Measurements from ENCODE around the gene ACTL7A.

ACTL7A gene

DNA sequence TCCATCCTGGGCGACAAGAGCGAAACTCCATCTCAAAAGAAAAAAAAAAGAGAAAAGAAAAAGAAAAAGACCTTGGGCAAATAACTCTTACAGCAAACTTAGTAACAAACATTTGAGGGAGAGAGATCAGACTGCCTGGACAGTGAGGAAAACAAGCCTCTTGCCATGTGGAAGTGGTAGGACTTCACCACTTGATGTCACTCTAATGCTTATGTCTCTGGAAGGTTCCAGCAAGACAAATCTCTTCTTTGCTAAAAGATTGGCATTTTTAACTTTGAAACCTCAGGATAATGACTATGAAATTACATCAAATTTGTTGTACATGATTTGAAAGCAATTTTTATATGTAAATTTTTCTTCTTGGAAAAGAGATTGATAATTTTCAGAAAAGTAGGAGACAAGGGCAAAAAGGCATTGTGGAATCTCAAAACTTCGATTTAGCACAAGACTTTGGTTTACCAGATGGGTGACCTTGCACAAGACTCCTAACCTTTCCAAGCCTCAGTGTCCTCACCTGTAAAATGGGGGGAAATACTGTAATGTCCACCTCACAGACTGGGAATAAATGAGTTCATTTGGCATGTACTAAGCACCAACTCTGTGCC, 11.7 kb upstream of the ACTL7A start:
- DNase-seq = peak; percentile 5

DNA sequence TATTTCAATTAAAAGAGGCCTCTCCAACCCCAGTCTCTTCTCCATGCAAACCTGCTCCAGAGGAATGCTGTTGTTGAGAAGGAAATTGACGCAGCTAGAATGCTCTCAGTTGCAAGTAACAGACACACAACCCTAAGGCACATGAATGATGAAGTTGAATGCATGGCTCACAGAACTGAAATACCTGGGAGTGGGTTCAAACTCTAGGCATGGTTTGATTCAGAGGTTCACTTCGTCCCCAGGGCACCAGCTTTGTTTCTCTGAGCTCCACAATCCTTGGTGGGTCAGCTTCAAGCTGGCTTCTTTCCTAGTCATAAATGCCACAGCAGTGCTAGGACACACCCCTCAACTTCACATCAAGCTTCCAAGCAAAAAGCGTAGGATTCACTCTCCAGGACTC, 10.9 kb upstream of the ACTL7A start:
- no peak for DNase-seq

DNA sequence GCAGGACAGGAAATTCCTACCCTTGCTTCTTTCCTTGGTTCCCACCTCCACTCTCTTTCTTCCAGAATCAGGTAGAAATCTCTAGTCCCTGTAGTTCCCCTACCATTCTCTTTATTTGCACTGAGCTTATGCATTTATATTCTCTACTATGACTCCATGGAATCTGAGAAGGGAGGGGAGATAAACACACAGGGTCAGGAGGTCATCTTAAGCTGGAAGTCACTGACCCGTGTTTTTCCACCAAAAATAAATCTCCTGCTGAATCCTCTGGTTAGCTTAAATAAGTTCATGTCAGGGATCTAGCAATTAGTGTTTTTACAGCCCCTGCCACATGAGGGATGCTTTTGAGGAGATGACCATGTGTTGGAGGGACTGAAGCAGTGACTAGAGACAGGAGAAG, 10.0 kb upstream of the ACTL7A start:
- DNase-seq = no peak

DNA sequence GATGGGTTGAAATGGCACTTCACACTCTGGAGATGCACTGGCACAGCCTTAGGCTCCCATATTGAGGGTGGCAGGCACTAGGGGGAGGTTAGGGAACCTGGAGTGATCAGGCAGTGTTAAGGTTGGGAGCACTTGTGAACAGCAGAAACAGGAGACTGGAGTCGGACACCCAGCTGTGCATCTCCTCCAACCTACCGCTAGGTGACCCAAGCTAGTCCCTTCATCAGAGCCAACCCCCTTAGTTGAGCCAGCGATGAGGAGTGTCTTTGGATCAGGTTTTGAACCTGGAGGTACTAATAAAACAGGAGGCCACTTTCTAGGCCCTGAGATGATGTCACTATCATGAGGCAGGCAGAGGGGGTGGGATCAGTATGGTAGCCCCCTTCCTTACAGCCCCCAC, 8.0 kb upstream of the ACTL7A start:
- DNase-seq = no peak

DNA sequence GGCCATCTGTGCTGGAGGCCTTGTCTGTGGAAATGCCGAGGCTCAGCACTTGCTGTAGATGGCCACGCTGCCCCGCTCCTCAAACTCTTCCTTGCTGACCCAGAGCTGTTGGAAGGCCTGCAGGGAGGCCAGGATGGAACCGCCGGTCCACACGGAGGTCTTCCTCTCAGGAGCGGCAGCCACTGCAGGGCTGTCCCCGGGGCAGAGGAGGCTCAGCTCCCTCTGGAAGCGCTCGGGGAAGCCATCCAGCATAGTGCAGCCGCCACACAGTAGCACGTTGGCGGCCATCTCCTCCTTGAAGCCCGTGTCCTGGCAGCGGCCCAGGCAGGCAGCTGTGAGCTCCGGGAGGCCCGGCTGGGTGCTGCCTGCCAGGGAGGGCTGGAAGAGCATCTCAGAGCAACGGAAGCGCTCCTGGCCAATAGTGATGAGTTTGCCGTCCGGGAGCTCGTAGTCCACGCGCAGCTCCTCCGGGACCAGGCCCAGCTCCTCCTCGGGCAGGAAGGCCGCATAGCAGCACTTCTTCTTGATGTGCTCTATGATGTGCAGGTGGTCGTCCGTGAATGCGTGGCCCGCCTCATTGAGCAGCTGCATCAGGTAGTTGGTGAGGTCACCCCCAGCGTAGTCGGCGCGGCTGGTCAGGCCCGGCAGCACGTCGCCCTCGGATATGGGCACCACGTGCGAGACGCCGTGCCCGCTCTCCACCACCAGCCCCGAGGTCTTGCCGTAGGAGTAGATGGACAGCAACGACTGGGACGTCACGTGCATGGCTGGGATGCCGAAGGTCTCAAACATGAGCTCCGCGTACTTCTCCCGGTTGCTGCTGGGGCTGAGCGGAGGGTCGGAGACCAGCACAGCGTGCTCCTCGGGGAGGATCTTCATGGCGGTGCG, 7.2 kb upstream of the ACTL7A start:
- peak; percentile 64 for DNase-seq

DNA sequence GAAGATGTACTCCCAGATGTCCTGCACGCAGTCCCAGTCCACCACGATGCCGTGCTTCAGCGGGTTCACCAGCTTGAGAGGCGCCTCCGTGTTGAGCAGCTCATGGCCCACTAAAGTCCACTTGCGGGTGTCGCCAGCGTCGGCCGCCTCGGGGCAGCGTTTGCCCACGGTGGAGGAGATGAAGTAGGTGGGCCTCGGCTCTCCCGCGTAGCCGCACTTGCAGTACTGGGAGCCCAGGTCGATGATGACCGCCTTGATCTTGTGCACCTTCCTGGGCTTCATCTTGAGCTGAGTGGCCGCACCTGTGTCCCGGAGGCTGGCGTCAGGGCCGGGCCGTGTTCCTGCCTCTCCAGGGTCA, 6.6 kb upstream of the ACTL7A start:
- DNase-seq = no peak

DNA sequence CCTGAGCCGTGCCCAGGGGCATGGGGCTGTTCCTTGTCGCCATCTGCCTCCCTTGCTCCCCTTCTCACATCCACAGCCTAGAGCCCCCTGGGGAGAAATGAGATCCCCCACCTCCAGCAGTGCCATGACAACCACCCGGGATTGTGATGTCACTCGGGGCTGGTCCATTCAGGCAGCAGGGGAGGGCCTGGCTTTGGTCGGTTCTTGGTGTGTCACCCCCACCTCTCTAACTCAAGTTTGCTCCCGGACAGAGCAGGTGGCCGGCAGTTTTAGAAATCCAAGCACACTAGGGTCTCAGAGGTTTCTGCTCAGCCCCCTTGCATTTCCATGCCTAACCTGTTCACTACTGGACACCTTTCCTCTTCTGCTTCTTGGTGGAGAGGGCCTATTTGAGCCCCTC, 6.2 kb upstream of the ACTL7A start, which contains the start of gene ACTL7B:
Gene ACTL7B (minus strand): TSS at position 99 of the 400 bp plus-strand sequence. CDS start 56 bp downstream, at position 43.
- no peak for DNase-seq

DNA sequence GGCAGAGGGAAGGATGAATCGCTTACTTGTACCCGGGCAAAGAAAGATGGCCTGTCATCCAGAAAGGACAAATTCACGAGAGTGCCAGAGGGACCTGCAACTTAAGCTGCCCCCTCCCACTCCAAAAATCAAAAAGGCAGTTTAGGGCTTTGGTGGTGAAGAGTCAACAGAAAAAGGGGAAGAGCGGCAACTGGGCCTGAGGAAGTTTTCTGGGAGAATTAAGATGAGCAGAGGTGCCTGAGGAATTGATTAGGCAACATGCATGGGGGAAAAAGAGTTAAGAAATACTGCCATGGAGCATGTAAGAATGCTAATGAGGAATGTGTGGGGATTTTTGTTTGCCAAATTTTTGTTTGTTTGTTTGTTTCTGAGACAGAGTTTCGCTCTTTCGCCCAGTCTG, 4.5 kb upstream of the ACTL7A start:
- no peak for DNase-seq

DNA sequence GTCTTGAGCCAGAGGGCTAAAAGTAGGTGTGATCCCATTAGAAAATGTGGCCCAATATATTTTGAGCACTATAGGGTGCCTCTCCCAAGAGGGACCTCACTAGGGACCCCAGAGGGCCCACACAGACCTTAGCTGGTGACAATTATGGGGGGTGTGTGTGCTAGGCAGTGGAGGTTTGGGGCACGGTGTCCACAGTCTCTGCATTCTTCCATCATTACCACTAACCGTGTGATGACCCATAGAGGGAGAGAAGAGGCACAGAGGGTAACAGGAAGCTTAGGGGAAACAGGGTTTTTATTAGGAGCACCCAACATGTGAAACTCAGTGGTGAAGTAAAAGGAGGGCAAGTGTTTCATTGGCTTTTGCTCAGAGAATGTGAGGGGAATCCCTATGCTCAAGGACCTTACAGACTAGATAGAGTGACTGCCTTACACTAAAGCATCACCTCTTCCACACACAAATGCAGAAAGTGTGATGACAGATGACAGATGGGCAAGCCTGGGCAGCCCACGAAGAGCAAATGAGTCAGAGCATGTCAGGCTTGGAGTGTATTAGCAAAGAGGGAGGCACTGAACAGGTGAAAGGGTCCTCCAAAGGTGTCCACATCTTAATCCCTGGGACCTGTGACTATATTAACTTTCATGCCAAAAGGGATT, 2.5 kb upstream of the ACTL7A start:
- DNase-seq = no peak

DNA sequence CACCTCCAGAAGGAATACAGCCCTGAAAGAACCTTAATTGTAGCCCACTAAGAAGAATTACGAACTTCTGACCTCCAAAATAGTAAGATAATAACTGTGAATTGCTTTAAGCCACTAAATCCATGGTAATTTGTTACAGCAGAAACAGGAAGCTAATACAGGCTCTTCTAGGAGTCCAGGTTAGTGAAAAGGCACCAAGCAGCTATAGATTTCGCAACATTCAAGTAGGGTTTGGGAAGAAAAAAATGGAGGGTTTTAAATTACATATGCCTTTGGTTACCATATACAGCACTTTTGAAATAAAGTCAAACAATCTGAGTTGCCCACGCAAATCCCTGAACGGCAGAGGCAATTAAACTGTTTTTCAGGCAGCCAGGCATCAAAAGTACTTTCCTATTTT, 1.7 kb upstream of the ACTL7A start:
- no peak for DNase-seq

DNA sequence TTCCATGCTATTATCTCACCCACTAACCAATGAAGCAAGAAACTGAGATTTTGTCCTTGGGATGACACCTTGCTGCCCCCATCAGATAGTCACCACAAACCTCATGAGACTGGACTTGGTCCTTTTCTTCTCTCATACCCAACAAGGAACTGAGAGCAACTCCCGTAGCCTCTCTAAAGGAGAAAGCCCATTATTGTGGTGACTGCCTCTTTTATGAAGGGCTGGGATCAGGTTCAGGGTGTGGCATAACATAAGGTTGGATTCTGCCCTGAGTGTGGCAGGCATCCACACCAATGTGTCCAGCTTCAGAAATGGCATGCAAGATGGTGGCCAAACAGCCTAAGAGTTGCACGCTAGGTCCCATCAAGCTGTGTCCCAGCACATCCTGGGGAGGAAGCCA, 1.3 kb upstream of the ACTL7A start:
- DNase-seq = no peak

DNA sequence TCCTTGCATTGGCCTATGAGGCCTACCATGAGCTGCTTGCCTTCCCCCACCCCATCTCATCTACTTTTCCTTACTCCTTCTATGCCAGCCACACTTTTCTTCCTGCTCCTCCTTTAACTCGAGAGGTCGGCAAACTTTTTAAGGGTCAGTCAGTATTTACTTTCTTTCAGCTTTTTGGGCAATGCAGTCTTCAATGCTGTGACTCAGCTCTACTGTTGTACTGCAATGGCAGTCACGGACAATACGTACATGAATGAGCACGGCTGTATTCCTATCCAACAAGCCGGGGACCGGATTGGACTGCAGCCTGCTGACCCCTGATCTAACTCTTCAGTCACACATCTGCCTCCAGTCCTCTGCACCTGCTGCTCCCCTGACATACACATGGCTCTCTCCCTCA, 602 bp upstream of the ACTL7A start:
- DNase-seq = no peak

DNA sequence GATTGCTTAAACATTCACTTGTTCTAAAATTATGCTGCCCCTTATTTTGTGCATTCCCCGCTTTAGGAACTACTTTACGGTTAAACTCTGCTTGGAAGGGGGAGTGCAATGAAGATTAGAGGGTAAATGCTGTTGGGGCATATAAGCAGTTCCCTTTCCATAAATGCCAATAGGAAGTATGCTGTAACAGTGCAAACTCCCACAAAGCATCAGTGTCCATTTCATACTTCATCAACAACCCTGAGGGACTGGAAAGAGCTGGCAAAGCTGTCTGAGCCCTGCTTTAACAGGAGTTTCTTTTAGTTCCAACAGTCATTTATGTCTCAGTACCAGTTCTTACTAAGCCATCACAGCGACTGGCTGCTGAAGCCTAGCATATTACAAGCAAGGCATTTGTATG, 1.8 kb downstream of the ACTL7A start:
- no peak for DNase-seq

DNA sequence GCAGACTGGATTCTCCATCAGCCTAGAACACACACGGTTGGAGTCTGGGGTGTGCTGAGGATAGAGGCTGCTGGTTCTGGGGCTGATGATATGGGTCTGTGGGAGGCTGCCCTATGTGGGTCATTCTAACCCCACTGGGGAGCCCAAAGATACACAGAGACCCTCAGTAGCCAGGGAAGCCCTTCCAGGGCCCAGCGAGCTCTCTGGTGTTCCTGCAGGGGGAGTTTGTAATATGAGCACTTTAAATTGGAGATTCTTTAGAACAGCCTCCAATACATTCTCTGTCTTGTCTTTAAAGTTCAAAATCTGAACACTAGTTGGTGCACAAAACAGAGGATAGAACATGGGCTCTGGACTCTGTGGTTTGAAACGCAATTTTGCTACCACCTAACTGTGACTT, 2.4 kb downstream of the ACTL7A start:
- DNase-seq = no peak

DNA sequence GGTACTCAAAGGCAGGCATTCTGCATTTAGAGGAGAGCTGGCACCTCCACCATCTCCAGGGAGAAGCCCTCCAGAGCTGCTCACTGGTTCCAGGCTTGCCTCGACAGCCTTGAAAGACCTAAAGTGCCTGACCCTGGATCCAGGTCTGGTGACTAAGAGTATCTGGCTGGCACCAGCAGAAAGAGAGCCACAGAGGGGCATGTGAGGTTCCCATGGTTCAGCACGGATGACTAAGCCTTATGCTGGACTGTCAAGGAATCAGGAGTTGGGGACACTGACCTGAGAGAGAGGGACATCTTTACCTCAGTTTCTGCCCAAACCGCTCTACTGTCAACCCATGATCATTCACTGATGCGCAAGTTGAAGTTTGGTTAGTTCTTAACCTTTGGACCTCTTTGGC, 3.0 kb downstream of the ACTL7A start:
- no peak for DNase-seq

DNA sequence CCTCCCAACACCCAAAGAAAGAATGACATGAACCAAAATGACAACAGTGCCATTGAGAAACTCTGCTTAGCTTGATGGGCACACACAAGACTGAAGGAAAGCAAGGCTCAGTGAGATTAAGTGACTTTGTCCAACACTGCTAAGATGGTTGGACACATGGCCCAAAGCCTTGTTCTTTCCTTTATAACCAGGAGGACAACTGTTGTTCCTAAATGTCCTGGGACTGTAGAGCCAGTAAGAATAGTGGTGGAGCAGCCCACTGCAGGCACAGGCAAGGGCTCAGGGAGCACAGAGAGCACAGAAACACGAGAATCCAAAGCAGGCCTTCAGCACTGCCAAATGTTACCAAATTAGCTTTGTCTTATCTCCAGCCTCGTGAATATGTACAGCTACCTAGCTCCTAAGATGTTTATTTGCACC, 3.9 kb downstream of the ACTL7A start:
- no peak for DNase-seq

DNA sequence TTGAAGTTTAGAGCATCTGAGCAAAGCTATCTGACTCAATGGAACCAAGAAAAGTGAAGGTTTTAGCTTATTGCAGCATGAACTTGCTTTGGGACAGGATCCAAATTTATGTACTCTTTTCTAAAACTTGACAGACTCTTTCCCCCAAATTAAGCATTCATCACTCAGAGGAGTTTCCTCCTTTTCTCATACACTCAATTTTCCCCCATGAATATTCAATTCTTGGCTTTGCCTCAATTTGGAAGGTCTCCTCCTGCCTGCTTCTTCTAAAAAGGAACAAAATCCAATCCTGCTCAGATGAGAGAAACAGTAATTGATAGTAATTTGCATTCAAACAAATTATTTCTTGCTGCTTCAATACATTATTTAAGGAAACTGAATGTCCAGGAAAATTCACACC, 5.0 kb downstream of the ACTL7A start:
- no peak for DNase-seq

DNA sequence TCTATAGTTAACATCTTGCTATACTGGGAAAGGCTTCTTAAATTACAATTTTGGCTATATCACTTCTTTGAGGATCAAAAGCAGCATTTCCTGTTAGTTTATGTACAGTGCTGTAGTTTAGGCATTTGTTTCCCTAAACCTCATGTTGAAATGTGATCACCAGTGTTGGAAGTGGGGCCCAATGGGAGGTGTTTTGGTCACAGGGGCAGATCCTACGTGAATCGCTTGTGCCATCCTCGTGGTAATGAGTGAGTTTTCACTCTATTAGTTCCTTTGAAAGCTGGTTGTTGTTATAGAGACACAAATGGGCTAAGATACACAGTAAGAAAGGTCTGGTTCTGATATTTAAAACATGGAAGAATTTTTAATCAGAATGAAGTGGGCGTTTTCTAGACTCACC, 5.8 kb downstream of the ACTL7A start:
- DNase-seq = no peak

DNA sequence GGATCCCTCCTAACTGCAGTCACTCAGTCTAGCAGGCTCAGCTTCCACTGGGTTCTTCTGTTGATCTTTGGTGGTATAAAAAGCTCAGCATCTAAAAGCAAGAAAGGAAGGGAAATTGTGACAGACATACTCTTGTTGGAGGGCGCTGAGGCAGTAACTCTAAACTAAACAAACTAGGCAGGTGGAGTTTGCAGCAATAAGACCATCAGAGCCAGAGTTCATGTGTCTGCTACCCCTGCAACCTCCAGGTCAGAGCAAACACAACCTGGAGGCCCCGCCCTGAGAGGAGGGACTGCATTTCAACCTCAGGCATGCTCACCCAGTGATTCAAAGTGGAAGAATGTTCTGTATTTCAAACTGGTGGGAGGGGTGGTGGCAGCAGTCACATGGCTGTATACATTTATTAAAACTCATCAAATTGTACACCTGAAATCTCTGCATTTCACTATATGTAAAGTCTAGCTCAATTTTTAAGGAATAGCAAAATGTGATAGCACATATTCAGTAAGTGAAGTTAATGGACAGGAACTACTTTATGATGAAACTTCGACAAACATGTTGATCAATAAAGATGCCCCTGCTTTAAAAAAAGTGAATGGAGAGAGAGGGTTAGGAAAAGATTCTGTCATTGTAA, 7.1 kb downstream of the ACTL7A start:
- DNase-seq = no peak

DNA sequence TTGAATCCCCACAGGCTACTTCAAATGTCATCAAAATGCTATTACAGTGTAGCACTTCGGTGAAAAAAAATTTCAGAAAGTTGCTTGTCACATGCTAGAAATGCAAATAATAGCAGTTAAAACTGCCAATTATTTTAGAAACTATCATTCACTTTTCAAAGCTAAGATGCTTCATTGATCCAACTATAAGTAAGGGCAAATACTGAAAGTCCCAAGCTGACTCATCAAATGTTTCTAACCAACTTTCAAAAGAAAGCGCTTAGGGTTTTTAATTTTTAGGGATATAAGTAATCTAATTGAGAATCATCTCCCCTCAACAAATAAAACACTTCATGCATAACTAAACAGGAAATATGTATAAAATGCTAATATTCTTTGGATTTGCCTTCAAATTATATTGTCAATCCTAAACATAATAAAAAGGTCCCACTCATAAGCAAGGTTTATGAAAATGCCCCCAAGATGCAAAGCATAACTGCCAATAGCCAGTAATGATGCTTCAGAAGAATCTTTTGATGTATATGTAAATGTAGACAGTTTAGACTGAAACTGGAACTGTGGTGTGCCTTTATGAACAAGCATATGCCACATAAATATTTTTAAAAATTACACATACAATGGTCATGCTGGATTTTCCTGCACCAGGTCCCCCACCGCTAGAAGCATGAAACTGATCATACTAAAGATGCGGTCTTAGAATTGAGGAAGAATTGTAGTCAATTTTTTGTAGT, 12.2 kb downstream of the ACTL7A start:
- DNase-seq = no peak

DNA sequence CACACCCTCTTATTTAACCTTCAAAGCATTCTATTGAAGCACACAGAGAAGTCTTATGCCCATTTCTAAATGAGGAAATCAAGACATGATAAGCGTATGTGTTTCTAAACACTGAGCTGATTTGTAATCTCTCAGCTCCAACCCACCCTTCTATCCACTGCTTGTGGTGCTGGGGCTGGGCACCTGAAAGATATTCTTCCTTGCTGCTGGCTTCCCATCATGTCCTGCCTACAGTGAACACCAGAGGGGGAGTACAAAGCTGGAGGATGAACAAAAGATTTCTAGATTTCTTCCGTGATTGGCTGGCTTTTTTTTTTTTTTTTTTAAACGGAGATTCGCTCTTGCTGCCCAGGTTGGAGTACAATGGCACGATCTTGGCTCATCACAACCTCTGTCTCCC, 14.4 kb downstream of the ACTL7A start:
- no peak for DNase-seq

DNA sequence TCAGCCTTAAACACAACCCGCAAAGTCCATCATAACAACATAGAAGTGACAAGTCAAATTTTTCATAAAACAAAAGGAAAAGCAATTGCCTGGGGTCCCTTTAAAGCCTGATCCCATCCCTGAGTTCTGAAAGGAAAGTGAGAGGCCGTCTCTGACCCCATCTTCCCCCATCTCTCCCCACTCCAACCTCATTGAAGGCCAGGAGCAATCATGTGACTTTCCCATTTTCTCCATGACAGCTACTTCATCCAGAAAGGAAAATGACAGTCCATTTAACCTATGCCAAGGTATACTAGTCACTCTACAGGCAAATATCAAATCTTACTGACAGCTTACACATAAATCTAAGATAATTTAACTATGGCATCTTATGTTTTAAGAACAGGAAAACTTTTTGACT, 15.5 kb downstream of the ACTL7A start:
- no peak for DNase-seq

DNA sequence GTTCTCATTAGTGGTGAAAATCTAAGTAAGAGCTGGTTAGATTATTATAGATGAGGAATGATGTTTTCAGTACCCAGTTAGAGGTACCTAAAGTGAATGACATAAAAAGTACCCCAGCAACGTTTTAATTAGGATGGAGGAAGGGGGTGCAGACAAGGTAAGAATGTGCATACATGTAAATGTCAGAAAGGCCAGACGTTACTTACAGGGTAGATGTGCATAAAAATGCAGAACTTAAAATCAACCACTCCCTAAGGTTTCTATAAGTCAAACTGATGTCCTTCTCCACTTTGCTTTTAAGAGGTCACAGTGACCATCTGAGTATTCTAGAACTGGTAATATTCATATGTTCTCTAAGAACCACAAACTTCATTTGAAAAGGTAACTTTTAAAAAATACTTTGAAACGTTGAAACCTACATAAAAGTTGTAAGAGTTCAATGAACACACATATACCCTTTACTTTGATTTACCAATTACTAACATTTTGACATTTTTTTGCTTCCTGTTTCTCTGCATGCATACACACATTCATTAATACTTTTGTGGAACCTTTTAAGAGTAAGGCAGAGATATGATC, 18.8 kb downstream of the ACTL7A start:
- DNase-seq = no peak
